ENCODE data around the gene PSMC4.

PSMC4 gene

GRCh38 chr19:39970675-39971379 lies at the start of gene PSMC4:
Gene PSMC4 (plus strand): TSS chr19:39971165. CDS start chr19:39971203, 38 bp downstream.
- peak; percentile 98 for DNase-seq (ENCODE audit: low read depth in 2 of 2)

DNA sequence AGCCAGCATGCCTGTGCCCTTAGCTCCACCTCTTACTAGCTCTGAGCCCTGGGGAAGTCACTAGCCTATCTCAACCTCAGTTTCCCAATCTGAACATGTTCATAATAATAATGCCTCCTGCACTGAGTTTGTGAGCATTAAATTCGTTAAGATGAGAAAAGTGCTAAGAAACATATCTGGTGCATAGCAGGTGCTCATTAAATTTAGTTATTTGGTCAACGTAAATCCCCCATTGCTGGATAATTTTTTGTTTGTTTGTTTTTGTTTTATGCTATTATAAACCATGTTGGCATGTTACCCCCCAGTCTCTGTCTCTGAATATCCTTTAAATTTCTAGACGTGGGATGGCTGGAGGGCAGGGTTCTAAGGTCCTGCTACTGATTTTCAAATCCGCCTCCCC lies 47.1 kb upstream of the PSMC4 start:
- no peak for DNase-seq (ENCODE audit: low read depth in 2 of 2)

- DNase-seq (ENCODE audit: low read depth in 2 of 2), result no peak
Observed at GRCh38 chr19:39924389-39924788, 46.6 kb upstream of the PSMC4 start.

GRCh38 chr19:39924952-39925351 lies 46.0 kb upstream of the PSMC4 start:
- DNase-seq (ENCODE audit: low read depth in 2 of 2), result no peak

- DNase-seq (ENCODE audit: low read depth in 2 of 2), result no peak
Observed at GRCh38 chr19:39926170-39926760, 44.7 kb upstream of the PSMC4 start.

DNA sequence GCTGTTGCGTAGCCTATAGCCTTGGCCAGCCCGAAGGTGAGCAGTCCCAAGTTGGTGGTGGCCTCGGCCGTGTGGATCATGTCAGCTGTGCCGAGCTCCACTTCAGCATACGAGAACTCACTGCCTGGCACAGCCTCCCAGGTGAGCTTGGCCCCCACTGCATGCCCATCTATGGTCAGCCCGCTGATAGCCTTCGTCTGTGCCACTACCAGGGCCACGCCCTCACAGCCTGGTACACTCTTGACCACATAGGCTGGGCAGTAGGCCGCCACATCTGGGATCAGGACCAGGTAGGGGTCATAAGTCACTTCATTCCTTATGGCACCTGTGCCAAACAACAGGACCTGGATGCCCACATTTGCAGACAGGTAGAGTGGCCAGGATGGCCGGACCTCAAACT lies 43.9 kb upstream of the PSMC4 start:
- no peak for DNase-seq (ENCODE audit: low read depth in 2 of 2)

GRCh38 chr19:39927524-39928356 lies 43.2 kb upstream of the PSMC4 start:
- DNase-seq (ENCODE audit: low read depth in 2 of 2), result no peak

DNA sequence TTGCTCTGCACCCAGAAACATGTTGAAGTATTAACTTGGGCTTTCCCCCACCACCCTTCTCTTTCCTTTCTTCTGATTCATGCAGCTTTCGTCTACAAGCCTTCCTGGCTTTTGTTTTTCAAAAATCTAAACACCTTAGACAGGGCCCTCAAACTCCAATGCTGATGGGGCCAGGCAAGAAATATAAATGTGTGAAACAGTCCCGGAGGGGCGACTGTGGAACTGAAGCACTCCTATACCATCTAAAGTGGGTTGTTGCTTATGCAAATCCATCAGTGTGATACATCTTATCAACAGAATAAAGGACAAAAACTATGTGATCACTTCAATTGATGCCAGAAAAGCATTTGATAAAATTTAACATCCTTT lies 42.6 kb upstream of the PSMC4 start:
- DNase-seq (ENCODE audit: low read depth in 2 of 2), result no peak

DNA sequence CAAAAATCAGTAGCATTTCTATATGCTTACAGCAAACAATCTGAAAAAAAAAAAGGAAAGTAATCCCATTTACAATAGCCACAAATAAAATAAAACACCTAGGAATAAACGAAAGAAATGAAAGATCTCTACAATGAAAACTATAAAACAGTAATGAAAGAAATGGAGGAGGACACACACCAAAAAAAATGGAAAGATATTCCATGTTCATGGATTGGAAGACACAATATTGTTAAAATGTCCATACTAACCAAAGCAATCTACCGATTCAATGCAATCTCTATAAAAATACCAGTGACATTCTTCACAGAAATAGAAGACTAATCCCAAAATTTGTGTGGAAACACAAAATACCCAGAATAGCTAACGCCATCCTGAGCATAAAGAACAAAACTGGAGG lies 41.2 kb upstream of the PSMC4 start:
- no peak for DNase-seq (ENCODE audit: low read depth in 2 of 2)

- no peak for DNase-seq (ENCODE audit: low read depth in 2 of 2)
Observed at GRCh38 chr19:39934584-39935363, 36.2 kb upstream of the PSMC4 start, which contains the start of gene FCGBP. Gene FCGBP (minus strand): TSS chr19:39934634.

DNA sequence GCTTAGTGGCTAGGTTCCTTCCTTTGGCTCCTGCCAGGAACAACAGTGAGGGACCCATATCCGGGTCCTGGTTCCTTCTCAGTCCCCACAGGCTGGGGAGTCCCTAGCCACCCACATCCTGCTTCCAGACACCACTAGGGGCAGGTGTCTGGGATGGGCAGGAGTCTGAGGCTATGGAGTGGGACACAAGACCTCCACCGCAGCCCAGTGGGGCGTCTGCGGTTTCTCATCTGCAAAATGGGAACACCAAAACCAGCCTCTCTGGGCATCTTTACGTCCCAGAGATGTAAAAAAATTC lies 35.7 kb upstream of the PSMC4 start:
- no peak for DNase-seq (ENCODE audit: low read depth in 2 of 2)

DNA sequence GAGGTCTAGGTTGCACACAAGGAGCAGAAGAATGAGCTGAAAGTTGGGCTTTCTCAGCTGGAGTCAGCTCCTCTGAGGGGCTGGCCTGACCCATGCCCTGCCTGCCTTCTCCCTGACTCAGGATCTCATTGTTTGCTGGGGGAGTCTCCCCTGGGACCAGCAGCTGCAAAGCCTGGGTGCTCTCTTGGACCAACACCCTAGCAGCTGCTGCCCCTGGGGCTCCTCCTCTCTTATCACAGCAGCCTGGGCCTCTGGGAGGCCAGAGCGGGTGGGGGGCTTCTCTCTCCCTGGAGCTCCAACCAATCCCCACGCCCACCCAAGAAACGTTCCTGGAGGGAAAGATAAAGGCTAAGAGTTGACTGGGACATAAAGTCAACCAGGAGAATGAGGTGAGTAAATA lies 34.9 kb upstream of the PSMC4 start:
- DNase-seq (ENCODE audit: low read depth in 2 of 2), result no peak

- DNase-seq (ENCODE audit: low read depth in 2 of 2), result no peak
Observed at GRCh38 chr19:39936622-39937021, 34.3 kb upstream of the PSMC4 start.

DNA sequence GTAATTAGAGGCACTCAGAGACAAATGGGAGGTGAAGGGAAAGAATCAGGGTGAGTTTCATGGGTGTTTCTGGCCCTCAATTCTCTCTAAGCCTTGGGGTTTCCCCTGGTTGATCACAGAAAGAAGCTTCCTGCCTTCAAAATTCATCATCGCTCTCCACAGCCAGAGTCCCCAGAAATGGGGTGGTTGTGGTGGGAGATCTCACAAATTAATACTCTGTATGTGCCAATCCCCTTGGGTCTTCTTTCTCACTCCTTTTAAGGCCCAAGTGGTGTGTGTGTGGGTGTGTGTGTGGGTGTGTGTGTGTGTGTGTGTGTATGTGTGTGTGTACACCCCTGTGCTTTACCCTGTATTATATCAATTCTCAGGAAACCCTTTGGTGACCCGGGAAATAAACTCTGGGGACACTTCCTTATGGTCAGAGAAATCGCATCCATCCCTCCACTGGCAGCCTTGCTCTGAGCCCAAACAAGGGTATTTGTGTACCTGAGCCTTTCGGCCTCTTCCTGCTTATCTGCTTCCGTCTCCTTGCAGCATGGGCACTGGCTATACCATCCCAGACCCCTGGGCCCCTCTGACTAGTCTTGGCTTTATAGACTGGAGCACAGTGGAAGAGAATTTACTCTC lies 33.8 kb upstream of the PSMC4 start:
- peak; percentile 20 to 29 for DNase-seq (ENCODE audit: low read depth in 2 of 2)

DNA sequence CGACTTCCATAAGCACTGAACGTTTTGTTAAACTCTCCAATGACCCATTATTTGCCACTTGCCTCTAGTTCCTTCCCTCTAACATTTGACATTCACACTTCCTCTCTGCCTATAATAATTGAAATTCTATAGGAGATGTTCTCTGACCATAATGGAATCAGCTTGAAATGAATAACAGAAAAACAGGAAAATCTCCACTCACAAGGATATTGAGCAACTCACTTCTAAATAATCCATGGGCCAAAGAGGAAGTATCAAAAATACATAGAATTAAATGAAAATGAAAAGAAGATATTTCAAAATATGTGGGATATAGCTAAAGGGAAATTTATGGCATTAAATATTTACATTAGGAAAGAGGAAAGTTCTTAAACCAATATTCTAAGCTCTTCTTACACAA lies 33.2 kb upstream of the PSMC4 start:
- no peak for DNase-seq (ENCODE audit: low read depth in 2 of 2)

DNA sequence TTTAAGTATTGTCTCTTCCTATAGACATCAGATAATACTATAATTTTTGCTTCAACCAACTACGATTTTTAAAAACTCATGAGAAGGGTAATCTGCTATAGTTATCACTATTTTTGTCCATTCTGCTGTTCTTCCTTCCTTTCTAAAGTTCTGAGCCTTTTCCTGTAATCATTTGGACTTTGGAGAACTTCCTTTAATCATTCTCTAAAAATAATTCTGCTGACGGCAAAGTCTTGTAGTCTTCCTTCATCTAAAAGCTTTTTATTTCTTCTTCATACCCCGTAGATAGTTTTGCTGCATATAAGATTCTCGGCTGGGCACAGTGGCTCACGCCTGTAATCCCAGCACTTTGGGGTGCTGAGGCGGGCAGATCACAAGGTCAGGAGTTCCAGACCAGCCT lies 31.4 kb upstream of the PSMC4 start:
- DNase-seq (ENCODE audit: low read depth in 2 of 2), result no peak

GRCh38 chr19:39940221-39940833 lies 30.6 kb upstream of the PSMC4 start:
- no peak for DNase-seq (ENCODE audit: low read depth in 2 of 2)

GRCh38 chr19:39941151-39941550 lies 29.8 kb upstream of the PSMC4 start:
- no peak for DNase-seq (ENCODE audit: low read depth in 2 of 2)

DNA sequence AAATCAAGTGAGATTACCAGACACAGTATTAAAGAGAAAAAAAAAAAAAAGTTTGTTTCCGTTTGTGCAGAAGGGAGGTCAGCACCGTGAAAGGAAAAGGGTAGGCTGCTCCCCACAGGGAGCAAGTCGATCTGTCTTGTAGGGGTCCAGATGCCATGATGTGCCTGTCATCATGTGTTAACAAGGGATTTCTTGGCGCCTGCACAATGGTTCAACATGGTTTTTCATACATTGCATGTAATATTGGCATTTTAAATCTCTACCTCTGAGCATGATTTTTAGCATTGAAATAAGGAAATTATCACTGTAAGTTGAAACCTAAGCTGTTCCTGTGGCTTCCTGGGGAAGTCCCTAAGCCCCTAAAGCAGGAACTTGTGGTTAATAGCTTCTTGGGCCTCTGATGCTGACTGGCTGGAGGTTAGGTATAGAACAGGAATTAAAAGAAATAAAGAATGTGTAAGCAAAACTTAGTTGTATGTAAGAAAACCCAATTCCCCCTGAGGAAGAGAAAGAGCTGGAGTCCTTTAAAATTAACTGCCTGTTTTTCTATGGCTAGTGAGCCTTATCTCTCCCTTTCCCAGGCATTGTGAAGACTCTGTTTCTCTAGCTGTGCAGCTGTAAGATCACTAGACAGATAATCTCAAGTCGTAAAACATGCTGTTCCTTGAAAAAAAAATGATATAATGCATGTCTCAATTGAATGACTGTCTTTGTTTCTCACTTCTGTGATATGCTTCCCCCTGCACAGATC lies 29.2 kb upstream of the PSMC4 start:
- DNase-seq (ENCODE audit: low read depth in 2 of 2), result no peak

DNA sequence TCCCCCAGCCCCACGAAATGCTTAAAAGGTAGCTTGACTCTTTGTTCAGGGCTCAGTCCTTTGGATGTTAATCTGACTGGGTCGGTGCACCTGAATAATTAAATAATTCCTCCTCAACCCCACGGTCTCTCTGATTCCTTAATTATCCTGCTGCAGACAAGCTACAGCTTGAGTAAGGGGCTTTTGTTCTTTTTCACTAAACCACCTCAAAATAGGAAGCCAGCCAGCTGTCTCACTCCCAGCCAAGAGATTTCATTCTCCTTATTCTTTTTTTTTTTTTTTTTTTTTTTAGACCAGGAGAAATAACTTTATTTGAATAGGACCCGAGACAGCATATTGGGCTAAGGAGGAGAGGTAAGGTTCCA lies 28.6 kb upstream of the PSMC4 start:
- DNase-seq (ENCODE audit: low read depth in 2 of 2), result no peak

GRCh38 chr19:39943586-39943985 lies 27.4 kb upstream of the PSMC4 start:
- DNase-seq (ENCODE audit: low read depth in 2 of 2), result no peak

Measured in stimulated activated CD8-positive, alpha-beta memory T cell treated with anti-CD3 and anti-CD28 coated beads, Interleukin-15, amount 100 ng/mL, for 48 hours (primary cell).